ENCODE results near the gene SYS1.

SYS1 gene

DNA sequence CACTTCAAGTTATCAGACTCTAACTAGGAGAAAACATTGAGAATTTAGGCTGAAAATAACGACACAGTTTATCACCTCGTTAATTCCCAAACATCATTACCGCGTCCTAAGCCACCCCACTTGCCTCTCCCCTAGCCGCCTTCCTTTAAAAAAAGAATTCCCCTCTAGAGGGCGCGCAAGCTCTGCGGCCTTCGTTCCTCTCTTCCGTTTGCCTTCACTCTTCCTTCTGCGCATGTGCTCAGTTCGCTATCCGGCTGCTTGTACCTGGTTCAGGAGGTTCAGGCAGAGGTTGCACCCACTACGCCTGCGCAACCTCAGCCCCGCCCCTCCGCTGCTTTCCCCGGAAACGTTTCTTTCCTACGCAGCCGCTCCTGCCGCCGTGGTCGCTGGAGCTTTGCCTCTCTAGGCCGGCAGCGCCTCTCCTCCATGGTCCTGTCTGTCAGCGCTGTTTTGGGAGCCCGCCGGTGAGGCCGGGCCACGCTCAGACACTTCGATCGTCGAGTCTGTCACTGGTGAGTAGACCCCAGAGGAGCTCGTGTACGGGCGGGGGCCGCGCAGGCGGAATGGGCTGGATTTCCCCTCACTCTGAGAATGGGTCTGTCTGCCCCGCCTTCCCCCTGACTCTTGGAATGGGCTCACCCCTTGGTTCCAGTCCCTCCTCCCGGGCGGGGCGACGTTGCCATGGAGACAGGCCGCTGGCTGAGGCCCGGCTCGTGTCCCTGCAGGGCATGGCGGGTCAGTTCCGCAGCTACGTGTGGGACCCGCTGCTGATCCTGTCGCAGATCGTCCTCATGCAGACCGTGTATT is at the start of gene SYS1:
Gene SYS1 (plus strand): TSS at position 353 of the 807 bp plus-strand sequence. CDS start 376 bp downstream, at position 729.
- peak; percentile 97 for DNase-seq (ENCODE audit: low read depth)

DNA sequence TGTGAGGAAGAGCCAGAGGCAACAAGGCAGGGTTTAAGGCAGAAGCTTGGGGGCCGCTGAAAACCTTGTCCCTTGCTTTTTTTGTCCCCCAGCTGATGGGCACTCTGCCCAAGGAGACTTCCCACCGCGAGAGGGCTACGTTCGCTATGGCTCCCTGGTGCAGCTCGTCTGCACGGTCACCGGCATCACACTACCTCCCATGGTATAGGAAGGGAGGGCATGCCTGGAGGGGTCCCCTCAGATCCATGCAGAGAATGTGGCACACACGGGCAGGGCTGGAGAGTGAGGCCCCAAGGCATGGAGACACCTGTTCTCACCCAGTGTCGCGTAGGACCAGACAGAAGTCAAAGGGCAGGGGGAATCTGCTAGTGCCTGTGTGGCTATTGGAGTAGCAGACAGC is 49.0 kb upstream of the SYS1 start:
- no peak for DNase-seq (ENCODE audit: low read depth)

DNA sequence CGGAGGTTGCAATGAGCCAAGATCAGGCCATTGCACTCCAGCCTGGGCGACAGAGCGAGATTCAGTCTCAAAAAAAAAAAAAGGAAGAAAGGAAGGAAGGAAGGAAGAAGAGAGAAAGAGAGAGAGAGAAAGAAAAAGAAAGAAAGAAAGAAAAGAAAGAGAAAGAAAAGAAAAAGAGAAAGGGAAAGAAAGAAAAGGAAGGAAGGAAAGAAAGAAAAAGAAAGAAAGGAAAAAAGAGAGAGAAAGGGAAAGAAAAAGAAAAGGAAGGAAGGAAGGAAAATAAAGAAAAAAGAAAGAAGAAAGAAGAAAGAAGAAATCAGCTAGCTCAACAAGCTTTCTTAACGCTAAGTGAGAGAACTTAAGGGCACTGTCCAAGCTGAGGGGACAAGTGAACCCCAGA is 47.3 kb upstream of the SYS1 start:
- no peak for DNase-seq (ENCODE audit: low read depth)

DNA sequence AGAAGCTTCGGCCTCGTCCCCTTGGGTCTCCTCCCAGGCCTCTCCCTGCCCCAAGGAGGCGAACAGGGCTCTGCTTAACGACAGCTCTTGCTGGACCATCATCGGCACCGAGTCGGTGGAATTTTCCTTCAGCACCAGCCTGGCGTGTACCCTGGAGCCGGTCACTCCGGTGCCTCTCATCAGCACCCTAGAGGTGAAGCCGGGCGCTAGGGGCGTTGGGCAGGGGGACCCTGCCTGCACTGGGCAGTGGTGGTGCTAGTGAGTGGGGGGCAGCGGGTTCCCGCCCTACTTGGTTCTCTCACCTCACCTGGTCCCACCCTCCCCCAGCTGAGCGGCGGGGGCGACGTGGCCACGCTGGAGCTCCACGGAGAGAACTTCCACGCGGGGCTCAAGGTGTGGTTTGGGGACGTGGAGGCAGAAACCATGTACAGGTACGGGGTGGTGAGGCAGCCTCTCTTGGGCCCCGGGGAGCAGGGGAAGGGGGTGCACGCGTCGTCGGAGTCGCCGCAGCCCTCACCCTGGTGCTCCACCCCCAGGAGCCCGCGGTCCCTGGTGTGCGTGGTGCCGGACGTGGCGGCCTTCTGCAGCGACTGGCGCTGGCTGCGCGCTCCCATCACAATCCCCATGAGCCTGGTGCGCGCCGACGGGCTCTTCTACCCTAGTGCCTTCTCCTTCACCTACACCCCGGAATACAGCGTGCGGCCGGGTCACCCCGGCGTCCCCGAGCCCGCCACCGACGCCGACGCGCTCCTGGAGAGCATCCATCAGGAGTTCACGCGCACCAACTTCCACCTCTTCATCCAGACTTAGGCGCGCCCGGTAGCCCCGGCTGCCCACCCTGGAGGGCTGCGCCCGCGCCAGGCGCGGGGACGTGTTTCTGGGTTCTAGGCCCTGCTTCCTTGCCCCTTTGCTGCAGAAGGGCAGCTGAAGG is 46.5 kb upstream of the SYS1 start:
- no peak for DNase-seq (ENCODE audit: low read depth)

- no peak for DNase-seq (ENCODE audit: low read depth)
These were observed 45.1 kb upstream of the SYS1 start for GRCh38 chr20:45317826-45318225.

- DNase-seq (ENCODE audit: low read depth), result no peak
These were observed 44.5 kb upstream of the SYS1 start for GRCh38 chr20:45318386-45318939.

GRCh38 chr20:45318948-45319347 is 44.0 kb upstream of the SYS1 start:
- DNase-seq (ENCODE audit: low read depth), result no peak

- DNase-seq (ENCODE audit: low read depth), result no peak
These were observed 41.9 kb upstream of the SYS1 start for GRCh38 chr20:45320948-45321595.

DNA sequence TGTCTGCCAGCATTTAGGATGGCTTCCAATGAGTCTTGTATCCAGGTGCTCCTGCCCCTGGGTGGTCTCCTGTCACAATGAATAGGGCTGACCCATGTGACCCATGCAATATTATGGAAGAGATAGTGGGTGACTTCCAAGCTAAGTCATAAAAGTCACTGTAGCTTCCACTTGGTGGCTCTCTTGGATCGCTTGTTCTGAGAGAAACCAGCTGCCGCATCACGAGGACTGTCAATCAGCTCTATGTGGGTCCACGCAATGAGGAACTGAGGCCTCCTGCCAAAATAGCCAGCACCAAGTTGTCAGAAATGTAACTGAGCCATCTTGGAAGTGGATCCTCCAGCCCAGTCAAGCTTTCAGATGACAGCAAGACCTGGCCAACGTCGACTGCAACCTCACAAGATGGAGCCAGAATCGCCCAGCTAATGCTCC is 40.0 kb upstream of the SYS1 start:
- no peak for DNase-seq (ENCODE audit: low read depth)

DNA sequence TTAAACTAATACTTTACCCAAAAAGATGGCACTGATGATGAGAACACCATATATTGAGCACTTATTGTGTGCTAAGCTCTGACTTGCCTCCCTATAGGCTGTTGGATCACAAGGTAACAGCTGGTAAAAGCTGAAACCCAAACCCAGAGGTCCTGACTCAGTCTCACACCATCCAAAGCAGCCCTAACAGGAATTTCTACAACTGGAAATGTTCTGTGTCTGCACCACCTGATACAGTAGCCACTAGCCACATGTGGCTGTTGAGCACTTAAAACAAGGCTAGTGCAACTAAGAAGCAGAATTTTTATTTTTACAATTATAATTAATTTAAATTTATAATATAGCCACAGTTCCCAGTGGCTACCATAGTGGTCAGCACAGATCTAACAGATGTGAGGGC is 39.2 kb upstream of the SYS1 start:
- DNase-seq (ENCODE audit: low read depth), result no peak

- DNase-seq (ENCODE audit: low read depth), result no peak
These were observed 37.6 kb upstream of the SYS1 start for GRCh38 chr20:45325371-45325770.

DNA sequence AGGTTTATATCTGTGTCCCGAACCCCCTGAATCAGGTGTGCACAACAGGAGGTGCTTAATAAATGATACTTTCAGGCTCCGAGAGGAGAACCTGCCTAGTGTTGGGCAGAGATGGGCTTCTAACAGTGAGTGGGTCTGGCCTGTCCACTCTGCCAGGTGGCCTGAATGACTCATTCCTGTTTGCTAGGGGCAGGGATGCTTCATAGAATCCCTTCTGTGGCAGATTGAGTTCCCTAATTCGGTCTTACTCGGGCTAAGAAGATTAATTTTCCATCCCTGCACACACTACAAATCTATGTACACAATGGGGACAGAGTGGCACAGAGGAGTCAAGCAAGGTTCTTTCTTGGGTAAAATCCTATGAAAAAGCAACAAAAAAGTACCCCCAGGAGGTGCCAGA is 34.5 kb upstream of the SYS1 start:
- DNase-seq (ENCODE audit: low read depth), result no peak

- no peak for DNase-seq (ENCODE audit: low read depth)
These were observed 33.2 kb upstream of the SYS1 start for GRCh38 chr20:45329497-45330319.

- DNase-seq (ENCODE audit: low read depth), result no peak
These were observed 32.5 kb upstream of the SYS1 start for GRCh38 chr20:45330476-45330875.

- DNase-seq (ENCODE audit: low read depth), result peak; percentile 88
These were observed 26.2 kb upstream of the SYS1 start for GRCh38 chr20:45336530-45337366.

DNA sequence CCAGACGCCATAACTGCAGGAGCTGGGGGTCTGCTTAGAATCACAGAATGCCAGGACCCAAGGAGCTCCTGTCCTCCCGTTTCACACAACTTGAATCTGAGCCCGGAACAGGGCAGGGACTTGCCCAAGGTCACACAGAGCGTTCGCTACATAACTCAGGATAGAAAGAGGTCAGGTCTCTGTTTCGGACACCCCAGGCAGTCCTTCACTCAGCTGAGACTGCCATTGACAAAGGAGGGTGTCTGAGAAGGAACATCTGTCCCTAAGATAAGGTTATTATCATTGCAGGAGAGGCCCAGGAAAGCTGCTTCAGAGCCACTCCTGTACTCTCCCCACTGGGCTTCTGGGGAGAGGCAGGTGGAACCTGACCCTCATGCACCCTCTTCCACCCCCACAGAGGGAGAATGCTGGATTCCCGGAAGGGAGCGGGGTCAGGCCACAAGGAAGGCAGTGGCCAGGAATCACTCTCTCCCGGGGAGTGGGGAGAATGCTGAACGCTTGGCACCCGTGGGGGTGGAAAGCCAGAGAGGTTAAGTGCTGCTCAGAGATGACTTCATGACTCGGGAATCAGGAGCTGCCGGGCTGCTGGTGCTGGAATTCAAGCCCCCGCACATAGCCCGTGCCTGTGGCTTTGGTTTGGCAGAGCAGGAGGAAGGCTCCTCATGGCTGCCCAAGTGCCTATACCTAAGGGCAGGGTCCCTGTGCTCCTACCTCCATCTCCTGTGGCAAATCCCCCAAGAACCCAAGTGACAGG is 25.4 kb upstream of the SYS1 start:
- peak; percentile 96 for DNase-seq (ENCODE audit: low read depth)

GRCh38 chr20:45338121-45339030 is 24.6 kb upstream of the SYS1 start:
- DNase-seq (ENCODE audit: low read depth), result peak; percentile 51

DNA sequence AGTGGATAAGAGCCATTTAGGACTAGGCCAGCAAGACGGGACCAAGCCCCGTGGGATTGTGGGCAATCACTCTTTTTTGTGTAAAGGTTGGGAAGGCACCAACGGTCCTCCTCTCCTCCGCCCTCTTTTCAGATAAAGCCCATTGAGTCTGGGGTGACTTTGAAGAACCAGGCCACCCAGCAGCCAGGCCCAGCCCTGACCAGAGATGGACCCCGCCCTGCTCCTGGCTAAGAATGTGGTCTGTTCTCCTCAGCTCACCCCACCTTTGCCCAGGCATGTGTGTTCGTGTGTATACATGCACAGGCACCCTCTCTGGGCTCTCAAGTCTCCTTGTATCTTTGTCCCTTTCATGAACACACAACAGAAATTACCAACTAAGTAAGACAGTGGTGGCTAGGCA is 23.9 kb upstream of the SYS1 start:
- DNase-seq (ENCODE audit: low read depth), result no peak

GRCh38 chr20:45339799-45340198 is 23.2 kb upstream of the SYS1 start:
- DNase-seq (ENCODE audit: low read depth), result no peak

Measured in iris pigment epithelial cell (primary cell).